ES-I3 (cell line): Measurements from ENCODE around the gene TIFAB.

Source experiments
- H3K36me3 ChIP-seq: 2 replicates; pipeline ENCODE4 v1.6.1; 2013; ENCODE audit warnings: mild to moderate bottlenecking, low read length, control low read depth, moderate library complexity; ENCODE audit not compliant: insufficient read depth
- H3K4me1 ChIP-seq: 2 replicates; pipeline ENCODE4 v1.6.1; 2013; ENCODE audit warnings: mild to moderate bottlenecking, control low read depth, low read length; ENCODE audit not compliant: insufficient read depth
- H3K9ac ChIP-seq: 2 replicates; pipeline ENCODE4 v1.6.1; 2013; ENCODE audit warnings: low read depth, mild to moderate bottlenecking, low read length, moderate library complexity
- H3K9me3 ChIP-seq: 2 replicates; pipeline ENCODE4 v1.6.1; 2013; ENCODE audit warnings: mild to moderate bottlenecking, low read length, moderate library complexity; ENCODE audit not compliant: control insufficient read depth, insufficient read depth

Gene TIFAB

GRCh38 chr5:135472141-135472540, 20.0 kb upstream of the TIFAB start:
- Histone ChIP-seq H3K4me1 (peaks cover 11% of the 10 kb centered on the region), H3K36me3 (no peaks in the 10 kb centered on the region), H3K9ac (no peak overlapping the region), H3K9me3 (no peaks in the 10 kb centered on the region)

- H3K4me1 ChIP-seq, result peaks cover 7% of the 10 kb centered on the region
- no peaks in the 10 kb centered on the region for H3K9me3 ChIP-seq
- no peak overlapping the region for H3K9ac ChIP-seq
- no peaks in the 10 kb centered on the region for H3K36me3 ChIP-seq
These were observed 19.6 kb upstream of the TIFAB start for GRCh38 chr5:135471726-135472125.

- no peaks in the 10 kb centered on the region for H3K36me3 ChIP-seq
- H3K9me3 ChIP-seq, result no peaks in the 10 kb centered on the region
- H3K4me1 ChIP-seq, result peaks cover 6% of the 10 kb centered on the region
- H3K9ac ChIP-seq, result no peak overlapping the region
These were observed 17.8 kb upstream of the TIFAB start for GRCh38 chr5:135469911-135470310.

GRCh38 chr5:135468541-135468940, 16.4 kb upstream of the TIFAB start:
- Histone ChIP-seq H3K36me3 (no peaks in the 10 kb centered on the region), H3K9ac (no peak overlapping the region), H3K4me1 (no peaks in the 10 kb centered on the region; the same call in 1 of the 2 replicates), H3K9me3 (no peaks in the 10 kb centered on the region)

- no peaks in the 10 kb centered on the region for H3K9me3 ChIP-seq
- no peak overlapping the region for H3K9ac ChIP-seq
- H3K4me1 ChIP-seq, result no peaks in the 10 kb centered on the region; the same call in 1 of the 2 replicates
- H3K36me3 ChIP-seq, result no peaks in the 10 kb centered on the region
These were observed 15.8 kb upstream of the TIFAB start for GRCh38 chr5:135467871-135468485.

GRCh38 chr5:135467051-135467625, 15.0 kb upstream of the TIFAB start:
- H3K4me1 ChIP-seq, result no peaks in the 10 kb centered on the region; the same call in 1 of the 2 replicates
- H3K9me3 ChIP-seq, result no peaks in the 10 kb centered on the region
- H3K36me3 ChIP-seq, result no peaks in the 10 kb centered on the region
- H3K9ac ChIP-seq, result peak overlapping the region; percentile 37; the same call in 1 of the 2 replicates

- peak overlapping the region; percentile 37; the same call in 1 of the 2 replicates for H3K9ac ChIP-seq
- no peaks in the 10 kb centered on the region; the same call in 1 of the 2 replicates for H3K4me1 ChIP-seq
- H3K36me3 ChIP-seq, result no peaks in the 10 kb centered on the region
- H3K9me3 ChIP-seq, result no peaks in the 10 kb centered on the region
These were observed 14.3 kb upstream of the TIFAB start for GRCh38 chr5:135466178-135467050.

GRCh38 chr5:135465391-135466122, 13.4 kb upstream of the TIFAB start:
- Histone ChIP-seq H3K36me3 (no peaks in the 10 kb centered on the region), H3K9me3 (no peaks in the 10 kb centered on the region), H3K9ac (no peak overlapping the region), H3K4me1 (no peaks in the 10 kb centered on the region; the same call in 1 of the 2 replicates)

- H3K9me3 ChIP-seq, result no peaks in the 10 kb centered on the region
- no peaks in the 10 kb centered on the region; the same call in 1 of the 2 replicates for H3K4me1 ChIP-seq
- H3K9ac ChIP-seq, result no peak overlapping the region
- no peaks in the 10 kb centered on the region for H3K36me3 ChIP-seq
These were observed 10.2 kb upstream of the TIFAB start for GRCh38 chr5:135462304-135462703.

GRCh38 chr5:135461481-135462151, 9.5 kb upstream of the TIFAB start:
- H3K4me1 ChIP-seq, result no peaks in the 10 kb centered on the region; the same call in 1 of the 2 replicates
- no peaks in the 10 kb centered on the region for H3K9me3 ChIP-seq
- H3K36me3 ChIP-seq, result no peaks in the 10 kb centered on the region
- no peak overlapping the region for H3K9ac ChIP-seq

- H3K9ac ChIP-seq, result no peak overlapping the region
- H3K36me3 ChIP-seq, result no peaks in the 10 kb centered on the region
- no peaks in the 10 kb centered on the region; the same call in 1 of the 2 replicates for H3K4me1 ChIP-seq
- no peaks in the 10 kb centered on the region for H3K9me3 ChIP-seq
These were observed 8.3 kb upstream of the TIFAB start for GRCh38 chr5:135460246-135461033.

- H3K9ac ChIP-seq, result no peak overlapping the region
- H3K9me3 ChIP-seq, result no peaks in the 10 kb centered on the region
These were observed 6.8 kb upstream of the TIFAB start for GRCh38 chr5:135458921-135459331.

GRCh38 chr5:135458356-135458755, 6.2 kb upstream of the TIFAB start:
- Histone ChIP-seq H3K4me1 (no peaks in the 10 kb centered on the region), H3K9me3 (no peaks in the 10 kb centered on the region), H3K9ac (no peak overlapping the region), H3K36me3 (no peaks in the 10 kb centered on the region)

More at GRCh38 chr5:135458921-135459331, 6.8 kb upstream of the TIFAB start:
- Histone ChIP-seq H3K36me3 (no peaks in the 10 kb centered on the region), H3K4me1 (no peaks in the 10 kb centered on the region)
